Gastrocnemius medialis (tissue), 4 donors: ENCODE measurements around the gene KRT1.

ENCODE experiments used
- POLR2A ChIP-seq, 2 donors: fragments of 450-650 bp; IDR thresholded peaks; one replicate each; pipeline ENCODE4 v1.6.1; 2017; ENCODE audit warnings: antibody characterized with exemption in 2 of 2, mild to moderate bottlenecking in 2 of 2, moderate library complexity in 2 of 2
- TF ChIP-seq, protein P1 (sequence below), 5 experiments: fragments of 450-650 bp in 3 of 5; fragments of 200-600 bp in 2 of 5; sonication (generic) in 2 of 5; IDR thresholded peaks in 4 of 5; conservative IDR thresholded peaks in 1 of 5; 1 replicate in 4 of 5; 2 replicates in 1 of 5; pipeline ENCODE4 v1.5.1; 2016 to 2019; ENCODE audit warnings: antibody characterized with exemption in 5 of 5, mild to moderate bottlenecking in 3 of 5, moderate library complexity in 3 of 5

- TF ChIP-seq, protein P1, sequence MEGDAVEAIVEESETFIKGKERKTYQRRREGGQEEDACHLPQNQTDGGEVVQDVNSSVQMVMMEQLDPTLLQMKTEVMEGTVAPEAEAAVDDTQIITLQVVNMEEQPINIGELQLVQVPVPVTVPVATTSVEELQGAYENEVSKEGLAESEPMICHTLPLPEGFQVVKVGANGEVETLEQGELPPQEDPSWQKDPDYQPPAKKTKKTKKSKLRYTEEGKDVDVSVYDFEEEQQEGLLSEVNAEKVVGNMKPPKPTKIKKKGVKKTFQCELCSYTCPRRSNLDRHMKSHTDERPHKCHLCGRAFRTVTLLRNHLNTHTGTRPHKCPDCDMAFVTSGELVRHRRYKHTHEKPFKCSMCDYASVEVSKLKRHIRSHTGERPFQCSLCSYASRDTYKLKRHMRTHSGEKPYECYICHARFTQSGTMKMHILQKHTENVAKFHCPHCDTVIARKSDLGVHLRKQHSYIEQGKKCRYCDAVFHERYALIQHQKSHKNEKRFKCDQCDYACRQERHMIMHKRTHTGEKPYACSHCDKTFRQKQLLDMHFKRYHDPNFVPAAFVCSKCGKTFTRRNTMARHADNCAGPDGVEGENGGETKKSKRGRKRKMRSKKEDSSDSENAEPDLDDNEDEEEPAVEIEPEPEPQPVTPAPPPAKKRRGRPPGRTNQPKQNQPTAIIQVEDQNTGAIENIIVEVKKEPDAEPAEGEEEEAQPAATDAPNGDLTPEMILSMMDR (IDR thresholded peaks at IDR 0.05 in 4 of 5, conservative IDR thresholded peaks at IDR 0.05 in 1 of 5): no peak
- no peak for TF ChIP-seq POLR2A (IDR thresholded peaks at IDR 0.05)
These were observed 34.2 kb downstream of the KRT1 start for GRCh38 chr12:52645982-52646381.
